Stimulated activated naive CD8-positive, alpha-beta T cell treated with anti-CD3 and anti-CD28 coated beads, Interleukin-15, Interleukin-2, amounts not matched to agents 100 ng/mL and 50 ng/mL, for 24 hours (primary cell): Measurements from ENCODE around the gene ERC2.

Source experiments
- H3K27ac Mint-ChIP-seq: one replicate; pipeline ENCODE4 v1.8.0; 2021; ENCODE audit warnings: mild to moderate bottlenecking, mixed read lengths
- H3K27me3 Mint-ChIP-seq: one replicate; pipeline ENCODE4 v1.8.0; 2021; ENCODE audit warnings: mixed read lengths
- H3K36me3 Mint-ChIP-seq: one replicate; pipeline ENCODE4 v1.8.0; 2021; ENCODE audit warnings: low read depth, mixed read lengths
- H3K4me1 Mint-ChIP-seq: one replicate; pipeline ENCODE4 v1.8.0; 2021; ENCODE audit warnings: low read depth, mixed read lengths
- H3K4me3 Mint-ChIP-seq: one replicate; pipeline ENCODE4 v1.8.0; 2021; ENCODE audit warnings: mild to moderate bottlenecking, mixed read lengths
- H3K9me3 Mint-ChIP-seq: one replicate; pipeline ENCODE4 v1.8.0; 2021; ENCODE audit warnings: mixed read lengths

ERC2 gene

GRCh38 chr3:55554634-55555425, 913.4 kb downstream of the ERC2 start:
- no peaks in the 10 kb centered on the region for H3K9me3 Mint-ChIP-seq
- H3K27me3 Mint-ChIP-seq = no peaks in the 10 kb centered on the region
- no peaks in the 10 kb centered on the region for H3K4me1 Mint-ChIP-seq
- no peak overlapping the region for H3K4me3 Mint-ChIP-seq
- no peak overlapping the region for H3K27ac Mint-ChIP-seq
- H3K36me3 Mint-ChIP-seq = no peaks in the 10 kb centered on the region

- H3K27ac Mint-ChIP-seq = no peak overlapping the region
- H3K4me3 Mint-ChIP-seq = no peak overlapping the region
- no peaks in the 10 kb centered on the region for H3K36me3 Mint-ChIP-seq
- H3K27me3 Mint-ChIP-seq = no peaks in the 10 kb centered on the region
- no peaks in the 10 kb centered on the region for H3K4me1 Mint-ChIP-seq
- H3K9me3 Mint-ChIP-seq = no peaks in the 10 kb centered on the region
Measured at GRCh38 chr3:55551644-55552043, 916.6 kb downstream of the ERC2 start.

GRCh38 chr3:55549177-55549576, 919.1 kb downstream of the ERC2 start:
- Mint-ChIP-seq H3K4me3 (no peak overlapping the region), H3K27me3 (no peaks in the 10 kb centered on the region), H3K9me3 (no peaks in the 10 kb centered on the region), H3K36me3 (no peaks in the 10 kb centered on the region), H3K27ac (no peak overlapping the region), H3K4me1 (no peaks in the 10 kb centered on the region)

- H3K4me3 Mint-ChIP-seq = no peak overlapping the region
- H3K36me3 Mint-ChIP-seq = no peaks in the 10 kb centered on the region
- no peaks in the 10 kb centered on the region for H3K9me3 Mint-ChIP-seq
- H3K27me3 Mint-ChIP-seq = no peaks in the 10 kb centered on the region
- no peaks in the 10 kb centered on the region for H3K4me1 Mint-ChIP-seq
- H3K27ac Mint-ChIP-seq = no peak overlapping the region
Measured at GRCh38 chr3:55546866-55547669, 921.2 kb downstream of the ERC2 start.

GRCh38 chr3:55545995-55546394, 922.3 kb downstream of the ERC2 start:
- no peak overlapping the region for H3K4me3 Mint-ChIP-seq
- H3K27ac Mint-ChIP-seq = no peak overlapping the region
- H3K9me3 Mint-ChIP-seq = no peaks in the 10 kb centered on the region
- H3K4me1 Mint-ChIP-seq = no peaks in the 10 kb centered on the region
- H3K27me3 Mint-ChIP-seq = no peaks in the 10 kb centered on the region
- H3K36me3 Mint-ChIP-seq = no peaks in the 10 kb centered on the region

GRCh38 chr3:55544219-55544618, 924.0 kb downstream of the ERC2 start:
- no peaks in the 10 kb centered on the region for H3K9me3 Mint-ChIP-seq
- no peaks in the 10 kb centered on the region for H3K27me3 Mint-ChIP-seq
- no peaks in the 10 kb centered on the region for H3K36me3 Mint-ChIP-seq
- no peak overlapping the region for H3K27ac Mint-ChIP-seq
- H3K4me3 Mint-ChIP-seq = no peak overlapping the region
- no peaks in the 10 kb centered on the region for H3K4me1 Mint-ChIP-seq

GRCh38 chr3:55543181-55543614, 925.1 kb downstream of the ERC2 start:
- no peaks in the 10 kb centered on the region for H3K27me3 Mint-ChIP-seq
- H3K36me3 Mint-ChIP-seq = no peaks in the 10 kb centered on the region
- no peaks in the 10 kb centered on the region for H3K9me3 Mint-ChIP-seq
- no peak overlapping the region for H3K4me3 Mint-ChIP-seq
- no peaks in the 10 kb centered on the region for H3K4me1 Mint-ChIP-seq
- H3K27ac Mint-ChIP-seq = no peak overlapping the region

- Mint-ChIP-seq H3K27me3 (no peaks in the 10 kb centered on the region), H3K27ac (no peak overlapping the region), H3K4me1 (no peaks in the 10 kb centered on the region), H3K9me3 (no peaks in the 10 kb centered on the region), H3K4me3 (no peak overlapping the region), H3K36me3 (no peaks in the 10 kb centered on the region)
Measured at GRCh38 chr3:55541456-55541855, 926.8 kb downstream of the ERC2 start.

GRCh38 chr3:55541016-55541415, 927.3 kb downstream of the ERC2 start:
- no peaks in the 10 kb centered on the region for H3K27me3 Mint-ChIP-seq
- no peaks in the 10 kb centered on the region for H3K4me1 Mint-ChIP-seq
- H3K4me3 Mint-ChIP-seq = no peak overlapping the region
- H3K9me3 Mint-ChIP-seq = no peaks in the 10 kb centered on the region
- no peak overlapping the region for H3K27ac Mint-ChIP-seq
- no peaks in the 10 kb centered on the region for H3K36me3 Mint-ChIP-seq

- H3K27me3 Mint-ChIP-seq = no peaks in the 10 kb centered on the region
- no peaks in the 10 kb centered on the region for H3K36me3 Mint-ChIP-seq
- H3K27ac Mint-ChIP-seq = no peak overlapping the region
- H3K9me3 Mint-ChIP-seq = no peaks in the 10 kb centered on the region
- no peaks in the 10 kb centered on the region for H3K4me1 Mint-ChIP-seq
- no peak overlapping the region for H3K4me3 Mint-ChIP-seq
Measured at GRCh38 chr3:55540579-55540978, 927.7 kb downstream of the ERC2 start.

GRCh38 chr3:55538158-55538557, 930.1 kb downstream of the ERC2 start:
- Mint-ChIP-seq H3K9me3 (no peaks in the 10 kb centered on the region), H3K4me1 (no peaks in the 10 kb centered on the region), H3K36me3 (no peaks in the 10 kb centered on the region), H3K4me3 (no peak overlapping the region), H3K27me3 (no peaks in the 10 kb centered on the region), H3K27ac (no peak overlapping the region)

GRCh38 chr3:55537563-55537962, 930.7 kb downstream of the ERC2 start:
- no peaks in the 10 kb centered on the region for H3K9me3 Mint-ChIP-seq
- no peak overlapping the region for H3K27ac Mint-ChIP-seq
- no peaks in the 10 kb centered on the region for H3K27me3 Mint-ChIP-seq
- H3K4me3 Mint-ChIP-seq = no peak overlapping the region
- H3K36me3 Mint-ChIP-seq = no peaks in the 10 kb centered on the region
- H3K4me1 Mint-ChIP-seq = no peaks in the 10 kb centered on the region

- Mint-ChIP-seq H3K27ac (no peak overlapping the region), H3K9me3 (no peaks in the 10 kb centered on the region), H3K4me1 (no peaks in the 10 kb centered on the region), H3K27me3 (no peaks in the 10 kb centered on the region), H3K4me3 (no peak overlapping the region), H3K36me3 (no peaks in the 10 kb centered on the region)
Measured at GRCh38 chr3:55537129-55537528, 931.1 kb downstream of the ERC2 start.

- Mint-ChIP-seq H3K9me3 (no peaks in the 10 kb centered on the region), H3K4me3 (no peak overlapping the region), H3K36me3 (no peaks in the 10 kb centered on the region), H3K27ac (no peak overlapping the region), H3K27me3 (no peaks in the 10 kb centered on the region), H3K4me1 (no peaks in the 10 kb centered on the region)
Measured at GRCh38 chr3:55534876-55535275, 933.4 kb downstream of the ERC2 start.

GRCh38 chr3:55532806-55533205, 935.5 kb downstream of the ERC2 start:
- no peaks in the 10 kb centered on the region for H3K27me3 Mint-ChIP-seq
- no peaks in the 10 kb centered on the region for H3K4me1 Mint-ChIP-seq
- no peak overlapping the region for H3K4me3 Mint-ChIP-seq
- no peaks in the 10 kb centered on the region for H3K9me3 Mint-ChIP-seq
- H3K27ac Mint-ChIP-seq = no peak overlapping the region
- no peaks in the 10 kb centered on the region for H3K36me3 Mint-ChIP-seq
